ENCODE measurements around the gene PRDM2. TPM values are rescaled to one million over a fixed set of nuclear protein-coding genes. Genes with fewer than 3 reads are reported as not detected.

Gene PRDM2
- total RNA-seq, 2 experiments from 2014 or later = 136 to 140 TPM

- no peaks in the 10 kb centered on the region for H3K27me3 Mint-ChIP-seq
- no peaks in the 10 kb centered on the region for H3K9me3 Mint-ChIP-seq
- peaks cover 69% of the 10 kb centered on the region for H3K4me1 Mint-ChIP-seq (ENCODE audit: low read depth)
- Histone ChIP-seq H3K4me3 (ENCODE audit: low read length) (peak overlapping the region; percentile 78), H3K9me3 (ENCODE audit: control insufficient read depth in 1 of 2, insufficient read depth in 1 of 2, low read length in 2 of 2) (no peaks in the 10 kb centered on the region), H3K27me3 (ENCODE audit: control insufficient read depth in 1 of 2, insufficient read depth in 2 of 2, low read length in 2 of 2) (no peaks in the 10 kb centered on the region), H3K27ac (ENCODE audit: low read depth in 1 of 2, low read length in 2 of 2) (peak overlapping the region in 1 of 2 donors; percentile 66), H3K36me3 (ENCODE audit: insufficient read depth, low read length) (peaks cover 19% of the 10 kb centered on the region), H3K4me1 (ENCODE audit: insufficient read depth, low read length) (peaks cover 32% of the 10 kb centered on the region)
- ChIA-PET CTCF (interaction anchor here (0.6 to 2.1 kb wide), 9 partner anchors 9 to 88 kb away, joined by 3 to 17 read pairs (median 4); no protein-coding TSS in a partner anchor), POLR2A (interaction anchor here (0.6 to 1.6 kb wide), 21 partner anchors 8 to 64 kb away, joined by 3 to 171 read pairs (median 5); partner anchors contain the start of gene PRDM2)
- ATAC-seq (ENCODE audit: poor library complexity) (peak; percentile 9), DNase-seq (peak in 11 of 14 experiments; percentile 11 to 72 (median 34))
- TF ChIP-seq CTCF (IDR thresholded peaks at IDR 0.05) = no peak
- H3K27ac Mint-ChIP-seq = peak overlapping the region; percentile 95
- H3K36me3 Mint-ChIP-seq (ENCODE audit: low read depth) = peaks cover 43% of the 10 kb centered on the region
- peak overlapping the region; percentile 98 for H3K4me3 Mint-ChIP-seq
- intact Hi-C loops (cut with DNase I, micrococcal nuclease) = loop anchor here (1.0 to 5.0 kb wide), 3 partner anchors 18 to 49 kb away; partner anchors contain the start of gene PRDM2 (in 2 of the 2)
Measured at GRCh38 chr1:13749543-13750341, 49.8 kb downstream of the PRDM2 start.

GRCh38 chr1:13751458-13751871 lies 51.5 kb downstream of the PRDM2 start:
- Mint-ChIP-seq H3K27ac (no peak overlapping the region), H3K4me3 (peak overlapping the region; percentile 98), H3K9me3 (no peaks in the 10 kb centered on the region), H3K4me1 (ENCODE audit: low read depth) (peaks cover 82% of the 10 kb centered on the region), H3K27me3 (no peaks in the 10 kb centered on the region), H3K36me3 (ENCODE audit: low read depth) (peaks cover 44% of the 10 kb centered on the region)
- intact Hi-C loops (cut with DNase I, micrococcal nuclease) = no loop called here
- DNase-seq = no peak
- no peak for TF ChIP-seq CTCF (IDR thresholded peaks at IDR 0.05)
- H3K27me3 ChIP-seq (ENCODE audit: control insufficient read depth in 1 of 2, insufficient read depth in 2 of 2, low read length in 2 of 2) = no peaks in the 10 kb centered on the region
- ChIA-PET POLR2A (interaction anchor here (0.8 to 1.6 kb wide), 4 partner anchors 17 to 50 kb away, joined by 3 to 5 read pairs (median 4); no protein-coding TSS in a partner anchor), CTCF (interaction anchor here (0.8 to 1.3 kb wide), 3 partner anchors 16 to 48 kb away, joined by 3 to 4 read pairs (median 3); no protein-coding TSS in a partner anchor)
- no peak for ATAC-seq (ENCODE audit: poor library complexity)
- H3K4me3 ChIP-seq (ENCODE audit: low read length) = no peak overlapping the region
- H3K4me1 ChIP-seq (ENCODE audit: insufficient read depth, low read length) = peaks cover 43% of the 10 kb centered on the region
- no peaks in the 10 kb centered on the region for H3K9me3 ChIP-seq (ENCODE audit: control insufficient read depth in 1 of 2, insufficient read depth in 1 of 2, low read length in 2 of 2)
- H3K27ac ChIP-seq (ENCODE audit: low read depth in 1 of 2, low read length in 2 of 2) = no peak overlapping the region
- peaks cover 20% of the 10 kb centered on the region for H3K36me3 ChIP-seq (ENCODE audit: insufficient read depth, low read length)

GRCh38 chr1:13751985-13752384 lies 52.0 kb downstream of the PRDM2 start:
- ATAC-seq (ENCODE audit: poor library complexity) = no peak
- intact Hi-C loops (cut with DNase I, micrococcal nuclease) = no loop called here
- H3K36me3 ChIP-seq (ENCODE audit: insufficient read depth, low read length) = peaks cover 20% of the 10 kb centered on the region
- peaks cover 87% of the 10 kb centered on the region for H3K4me1 Mint-ChIP-seq (ENCODE audit: low read depth)
- H3K27me3 Mint-ChIP-seq = no peaks in the 10 kb centered on the region
- POLR2A ChIA-PET = interaction anchor here (0.8 to 1.9 kb wide), 4 partner anchors 17 to 51 kb away, joined by 3 to 8 read pairs (median 4); no protein-coding TSS in a partner anchor
- H3K27ac Mint-ChIP-seq = no peak overlapping the region
- no peaks in the 10 kb centered on the region for H3K9me3 Mint-ChIP-seq
- no peaks in the 10 kb centered on the region for H3K9me3 ChIP-seq (ENCODE audit: control insufficient read depth in 1 of 2, insufficient read depth in 1 of 2, low read length in 2 of 2)
- no peaks in the 10 kb centered on the region for H3K27me3 ChIP-seq (ENCODE audit: control insufficient read depth in 1 of 2, insufficient read depth in 2 of 2, low read length in 2 of 2)
- peaks cover 49% of the 10 kb centered on the region for H3K36me3 Mint-ChIP-seq (ENCODE audit: low read depth)
- DNase-seq = no peak
- CTCF ChIA-PET = interaction anchor here (1.0 to 1.3 kb wide), 2 partner anchors 17 to 48 kb away, joined by 3 to 4 read pairs; no protein-coding TSS in a partner anchor
- H3K4me1 ChIP-seq (ENCODE audit: insufficient read depth, low read length) = peaks cover 43% of the 10 kb centered on the region
- no peak overlapping the region for H3K4me3 ChIP-seq (ENCODE audit: low read length)
- no peak overlapping the region for H3K27ac ChIP-seq (ENCODE audit: low read depth in 1 of 2, low read length in 2 of 2)
- no peak for TF ChIP-seq CTCF (IDR thresholded peaks at IDR 0.05)
- peak overlapping the region; percentile 74 for H3K4me3 Mint-ChIP-seq
